NB4 (cell line): Measurements from ENCODE around the gene CDHR3.

Experiments used
- DNase-seq: peaks from one replicate; pipeline ENCODE4 v3.0.0; 2010; ENCODE audit warnings: low read depth
- H3K4me3 ChIP-seq: one replicate; pipeline ENCODE4 v1.5.1; 2011; ENCODE audit warnings: mild to moderate bottlenecking, low read depth, low read length, moderate library complexity
- MYC ChIP-seq: IDR thresholded peaks from 2 replicates; pipeline ENCODE4 v1.6.1; 2011; ENCODE audit warnings: low read depth, low read length
- POLR2A ChIP-seq: IDR thresholded peaks from 2 replicates; pipeline ENCODE4 v1.6.1; 2011; ENCODE audit warnings: mild to moderate bottlenecking; ENCODE audit not compliant: insufficient read length; ENCODE audit errors: extremely low read depth
- TF ChIP-seq, protein P1 (sequence below): IDR thresholded peaks from 2 replicates; pipeline ENCODE4 v1.6.1; 2011; ENCODE audit warnings: low read depth, low read length
- TF ChIP-seq, protein P2 (sequence below): IDR thresholded peaks from one replicate; pipeline ENCODE4 v1.5.1; 2012; ENCODE audit warnings: low read depth, low read length

The CDHR3 gene

DNA sequence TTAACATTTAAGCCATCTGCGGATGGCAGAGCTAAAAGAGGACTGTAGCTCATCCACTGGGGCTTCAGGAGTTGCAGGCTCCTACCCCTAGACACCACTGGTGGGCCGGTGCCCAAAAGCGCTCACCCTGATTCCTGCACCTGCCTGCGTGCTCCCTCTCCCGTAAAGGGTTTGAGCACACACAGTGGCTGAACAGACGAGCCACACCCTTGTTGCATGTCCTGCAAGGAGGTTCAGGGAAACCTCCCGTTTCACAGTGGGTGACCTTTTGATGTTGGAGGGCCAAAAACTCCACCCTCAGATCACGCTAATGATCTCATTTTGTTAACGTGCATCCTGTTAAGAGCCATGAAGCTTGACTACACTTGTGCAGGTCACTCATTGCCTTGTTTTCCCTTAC, 111.2 kb downstream of the CDHR3 start:
- no peak for DNase-seq
- TF ChIP-seq, protein P1, sequence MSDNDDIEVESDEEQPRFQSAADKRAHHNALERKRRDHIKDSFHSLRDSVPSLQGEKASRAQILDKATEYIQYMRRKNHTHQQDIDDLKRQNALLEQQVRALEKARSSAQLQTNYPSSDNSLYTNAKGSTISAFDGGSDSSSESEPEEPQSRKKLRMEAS, result no peak
- TF ChIP-seq, protein P2, sequence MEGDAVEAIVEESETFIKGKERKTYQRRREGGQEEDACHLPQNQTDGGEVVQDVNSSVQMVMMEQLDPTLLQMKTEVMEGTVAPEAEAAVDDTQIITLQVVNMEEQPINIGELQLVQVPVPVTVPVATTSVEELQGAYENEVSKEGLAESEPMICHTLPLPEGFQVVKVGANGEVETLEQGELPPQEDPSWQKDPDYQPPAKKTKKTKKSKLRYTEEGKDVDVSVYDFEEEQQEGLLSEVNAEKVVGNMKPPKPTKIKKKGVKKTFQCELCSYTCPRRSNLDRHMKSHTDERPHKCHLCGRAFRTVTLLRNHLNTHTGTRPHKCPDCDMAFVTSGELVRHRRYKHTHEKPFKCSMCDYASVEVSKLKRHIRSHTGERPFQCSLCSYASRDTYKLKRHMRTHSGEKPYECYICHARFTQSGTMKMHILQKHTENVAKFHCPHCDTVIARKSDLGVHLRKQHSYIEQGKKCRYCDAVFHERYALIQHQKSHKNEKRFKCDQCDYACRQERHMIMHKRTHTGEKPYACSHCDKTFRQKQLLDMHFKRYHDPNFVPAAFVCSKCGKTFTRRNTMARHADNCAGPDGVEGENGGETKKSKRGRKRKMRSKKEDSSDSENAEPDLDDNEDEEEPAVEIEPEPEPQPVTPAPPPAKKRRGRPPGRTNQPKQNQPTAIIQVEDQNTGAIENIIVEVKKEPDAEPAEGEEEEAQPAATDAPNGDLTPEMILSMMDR, result no peak
- TF ChIP-seq POLR2A (no peak), MYC (no peak)
- no peak overlapping the region for H3K4me3 ChIP-seq

DNA sequence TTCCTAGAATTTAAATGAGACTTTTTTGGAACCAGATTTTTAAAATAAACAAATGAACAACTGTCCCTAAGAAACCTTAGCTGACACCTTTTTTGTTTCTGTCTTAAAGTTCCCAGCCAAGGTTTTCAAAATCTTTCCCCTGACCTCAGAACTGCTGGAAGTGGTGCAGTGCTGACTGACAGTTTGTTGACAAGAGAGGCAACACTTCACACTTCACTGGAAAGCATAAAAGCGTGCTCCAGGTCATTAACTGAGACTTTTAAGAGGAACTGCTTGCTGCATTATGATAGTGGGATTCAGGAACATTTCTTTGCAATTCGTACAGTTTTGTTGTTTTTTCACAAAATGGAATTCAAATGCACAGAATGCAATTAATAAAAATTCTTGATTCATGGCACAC, 112.9 kb downstream of the CDHR3 start:
- no peak for DNase-seq
- TF ChIP-seq, protein P1, result no peak
- TF ChIP-seq MYC (no peak), POLR2A (no peak)
- TF ChIP-seq, protein P2, result no peak
- H3K4me3 ChIP-seq, result no peak overlapping the region

DNA sequence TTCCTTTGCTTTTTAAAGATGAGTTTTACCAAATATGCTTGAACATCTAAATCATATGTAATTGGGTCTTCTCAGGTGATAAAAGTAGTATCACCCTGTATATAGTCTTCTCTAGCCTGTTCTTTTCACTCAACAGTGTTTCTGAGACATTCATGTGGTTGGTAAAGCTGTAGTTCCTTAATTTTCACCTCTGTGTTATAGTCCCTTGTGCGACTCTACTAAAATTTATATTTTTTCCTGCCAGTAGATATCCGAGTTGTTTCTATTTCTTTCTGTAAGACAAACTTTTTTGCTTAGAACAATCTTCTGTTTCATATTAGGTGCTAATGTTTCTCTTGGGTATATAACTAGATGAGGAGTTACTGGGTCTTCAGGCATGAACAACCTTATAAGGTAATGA, 113.5 kb downstream of the CDHR3 start:
- no peak overlapping the region for H3K4me3 ChIP-seq
- no peak for DNase-seq
- TF ChIP-seq POLR2A, result no peak
- TF ChIP-seq, protein P2, result no peak
- TF ChIP-seq MYC, result no peak
- TF ChIP-seq, protein P1, result no peak

DNA sequence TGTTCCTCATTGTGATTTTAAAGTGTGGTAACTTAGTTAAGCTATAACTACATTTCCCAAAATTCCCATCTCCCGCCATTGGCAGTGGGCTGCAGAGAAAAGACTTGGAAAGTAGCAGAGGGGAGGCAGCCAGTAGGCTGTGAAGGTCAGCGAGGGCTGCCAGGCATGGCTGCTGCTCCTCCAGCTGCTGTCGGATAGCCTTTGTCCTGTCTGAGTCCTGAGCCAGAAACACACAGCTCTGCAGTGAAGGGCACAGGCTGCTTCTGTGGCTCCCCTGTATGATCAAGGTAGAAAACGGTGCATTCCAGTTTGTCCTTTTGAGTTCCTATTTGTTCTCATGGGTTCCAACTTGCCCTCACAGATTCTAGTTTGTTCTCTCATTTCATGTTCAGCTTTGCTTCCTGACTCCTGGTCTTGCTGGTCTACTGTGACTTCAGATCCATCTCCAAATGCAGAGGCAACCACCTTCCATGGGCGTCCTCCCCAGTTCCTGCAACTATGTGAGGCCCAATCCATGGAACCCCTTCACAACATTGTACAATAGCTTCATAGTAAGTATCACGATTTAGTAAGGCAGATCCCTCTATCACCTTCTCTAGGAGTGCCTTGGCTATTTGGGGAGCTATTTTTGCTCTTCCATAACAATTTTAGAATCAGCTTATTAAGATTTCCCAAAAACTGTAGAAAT, 117.4 kb downstream of the CDHR3 start:
- DNase-seq, result no peak
- TF ChIP-seq, protein P1, result no peak
- TF ChIP-seq, protein P2, result no peak
- no peak overlapping the region for H3K4me3 ChIP-seq

- no peak overlapping the region for H3K4me3 ChIP-seq
- TF ChIP-seq MYC (no peak), POLR2A (no peak)
- TF ChIP-seq, protein P2, result no peak
- TF ChIP-seq, protein P1, result no peak
- no peak for DNase-seq
Observed at GRCh38 chr7:106082087-106082854, 119.2 kb downstream of the CDHR3 start.
